Neural crest cell (in vitro differentiated cells): ENCODE data around the gene PPP1R12C. TPM values are rescaled to one million over a fixed set of nuclear protein-coding genes. Genes with fewer than 3 reads are reported as not detected.
"Not testable (repeated sequence)": the region's sequence is repeated elsewhere in the genome, so short reads cannot be mapped to it uniquely, and the experiment has no call there.

Source experiments
- DNase-seq: peaks from one replicate; pipeline ENCODE4 v3.0.0; 2021; ENCODE audit warnings: low read depth, mixed read lengths, low spot score
- H3K27ac Mint-ChIP-seq: one replicate; pipeline ENCODE4 v1.8.0; 2021; ENCODE audit warnings: mild to moderate bottlenecking, mixed read lengths; ENCODE audit not compliant: unreplicated experiment
- H3K27me3 Mint-ChIP-seq: 2 replicates; pipeline ENCODE4 v1.8.0; 2021; ENCODE audit warnings: low read depth, mild to moderate bottlenecking, mixed read lengths
- H3K36me3 Mint-ChIP-seq: 2 replicates; pipeline ENCODE4 v1.8.0; 2021; ENCODE audit warnings: low read depth, mild to moderate bottlenecking, mixed read lengths
- H3K4me1 Mint-ChIP-seq: 2 replicates; pipeline ENCODE4 v1.8.0; 2021; ENCODE audit warnings: mixed read lengths
- H3K4me3 Mint-ChIP-seq: one replicate; pipeline ENCODE4 v1.8.0; 2021; ENCODE audit warnings: mild to moderate bottlenecking, mixed read lengths
- H3K9me3 Mint-ChIP-seq: 2 replicates; pipeline ENCODE4 v1.8.0; 2021; ENCODE audit warnings: mixed read lengths
- CTCF ChIP-seq: fragments of 200-600 bp; sonication (generic); conservative IDR thresholded peaks from 2 replicates; pipeline ENCODE4 v1.5.0; 2021; ENCODE audit warnings: antibody characterized with exemption, mild to moderate bottlenecking
- total RNA-seq: library from RNA; stranded (reverse); gene quantifications from 2 replicates; pipeline ENCODE4 v1.2.1, GENCODE V29; 2021

PPP1R12C gene
- total RNA-seq, 1 donor from 2014 or later, result 108 TPM

GRCh38 chr19:55111238-55111831 lies 6.1 kb downstream of the PPP1R12C start:
- no peaks in the 10 kb centered on the region for H3K9me3 Mint-ChIP-seq
- H3K4me1 Mint-ChIP-seq, result peaks cover 25% of the 10 kb centered on the region
- no peak for DNase-seq
- no peaks in the 10 kb centered on the region for H3K27me3 Mint-ChIP-seq
- TF ChIP-seq CTCF, result no peak
- peaks cover 4% of the 10 kb centered on the region for H3K36me3 Mint-ChIP-seq
- H3K27ac Mint-ChIP-seq, result no peak overlapping the region
- no peak overlapping the region for H3K4me3 Mint-ChIP-seq

DNA sequence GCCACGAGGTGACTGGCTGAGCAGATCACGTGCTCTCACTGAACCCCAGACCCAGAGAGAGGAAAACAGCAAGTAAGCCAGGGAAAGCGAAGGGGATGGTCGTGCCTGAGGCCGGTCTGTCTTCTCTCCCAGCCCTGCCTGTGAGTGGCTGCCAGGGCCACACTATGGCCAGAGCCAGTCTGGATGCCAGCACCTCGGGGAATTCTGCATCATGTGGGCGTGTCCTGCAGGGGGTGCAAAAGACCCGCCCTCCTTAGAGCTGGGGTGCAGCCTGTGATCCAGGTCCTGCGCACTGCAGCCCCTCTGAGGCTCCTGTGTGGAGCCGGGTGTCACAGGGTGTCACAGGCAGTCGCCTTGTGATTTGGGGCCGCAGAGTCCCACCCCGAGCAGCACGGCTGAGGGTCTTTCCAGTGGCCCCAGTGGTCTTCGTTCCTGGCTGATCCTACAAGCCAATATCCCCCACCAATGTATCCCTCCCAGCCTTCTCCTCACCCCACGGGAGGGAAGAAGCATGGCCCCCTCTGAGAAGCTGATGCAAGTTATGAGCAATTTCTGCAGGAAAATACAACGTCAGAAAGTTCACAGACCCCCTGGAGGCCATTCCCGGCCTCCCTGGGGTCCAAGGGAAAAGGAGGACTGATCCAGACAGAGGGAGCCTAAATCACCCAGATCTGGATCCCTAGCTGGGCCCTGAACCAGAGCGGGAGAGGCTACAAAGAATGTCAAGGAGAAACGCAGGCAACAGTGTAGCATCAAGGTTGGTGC lies 7.7 kb downstream of the PPP1R12C start:
- TF ChIP-seq CTCF, result no peak
- Mint-ChIP-seq H3K9me3 (no peaks in the 10 kb centered on the region), H3K4me3 (peak overlapping the region; percentile 31), H3K36me3 (peaks cover 8% of the 10 kb centered on the region), H3K27me3 (no peaks in the 10 kb centered on the region), H3K4me1 (peaks cover 10% of the 10 kb centered on the region), H3K27ac (peak overlapping the region; percentile 93)
- no peak for DNase-seq

- not testable (repeated sequence) for H3K4me1 Mint-ChIP-seq, H3K4me3 Mint-ChIP-seq, H3K27me3 Mint-ChIP-seq
These were observed 10.2 kb downstream of the PPP1R12C start for GRCh38 chr19:55107252-55107651.

GRCh38 chr19:55106591-55106990 lies 10.8 kb downstream of the PPP1R12C start:
- Mint-ChIP-seq H3K27me3 (no peaks in the 10 kb centered on the region), H3K36me3 (peaks cover 19% of the 10 kb centered on the region), H3K4me1 (no peaks in the 10 kb centered on the region), H3K4me3 (no peak overlapping the region), H3K9me3 (no peaks in the 10 kb centered on the region), H3K27ac (peak overlapping the region; percentile 70)
- no peak for DNase-seq
- TF ChIP-seq CTCF, result no peak

More at GRCh38 chr19:55107252-55107651, 10.2 kb downstream of the PPP1R12C start:
- not testable (repeated sequence) for H3K27ac Mint-ChIP-seq, DNase-seq, H3K9me3 Mint-ChIP-seq
- peaks cover 16% of the 10 kb centered on the region for H3K36me3 Mint-ChIP-seq

GRCh38 chr19:55105237-55105636 lies 12.2 kb downstream of the PPP1R12C start:
- DNase-seq, result no peak
- H3K9me3 Mint-ChIP-seq, result no peaks in the 10 kb centered on the region
- no peaks in the 10 kb centered on the region for H3K27me3 Mint-ChIP-seq
- TF ChIP-seq CTCF, result no peak
- H3K4me1 Mint-ChIP-seq, result peaks cover 1% of the 10 kb centered on the region
- no peak overlapping the region for H3K4me3 Mint-ChIP-seq
- no peak overlapping the region for H3K27ac Mint-ChIP-seq
- peaks cover 19% of the 10 kb centered on the region for H3K36me3 Mint-ChIP-seq

DNA sequence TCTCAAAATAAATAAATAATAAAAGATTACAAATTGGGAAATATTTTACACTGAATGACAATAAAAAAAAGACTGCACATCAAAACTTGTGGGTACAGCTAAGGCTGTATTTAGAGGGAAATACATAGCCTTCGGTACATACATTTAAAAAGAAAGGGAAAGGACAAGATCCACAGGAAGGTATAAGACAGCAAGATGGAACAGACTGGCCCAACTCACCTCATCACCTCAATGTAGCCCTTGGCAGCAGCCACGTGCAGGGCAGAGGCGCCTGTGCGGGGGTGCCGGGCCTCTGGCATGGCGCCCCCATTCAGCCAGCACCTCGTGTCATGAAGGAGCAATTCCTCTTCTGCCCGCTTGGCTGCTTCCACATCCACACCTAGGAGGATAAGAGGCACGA lies 14.2 kb downstream of the PPP1R12C start:
- no peak for TF ChIP-seq CTCF
- no peak for DNase-seq
- no peak overlapping the region for H3K27ac Mint-ChIP-seq
- H3K9me3 Mint-ChIP-seq, result no peaks in the 10 kb centered on the region
- no peak overlapping the region for H3K4me3 Mint-ChIP-seq
- H3K27me3 Mint-ChIP-seq, result no peaks in the 10 kb centered on the region
- peaks cover 10% of the 10 kb centered on the region for H3K4me1 Mint-ChIP-seq
- H3K36me3 Mint-ChIP-seq, result peaks cover 15% of the 10 kb centered on the region
